H7 (cell line): ENCODE measurements around the gene RPS14. TPM values are rescaled to one million over a fixed set of nuclear protein-coding genes. Genes with fewer than 3 reads are reported as not detected.
"Not testable (repeated sequence)": the region's sequence is repeated elsewhere in the genome, so short reads cannot be mapped to it uniquely, and the experiment has no call there.

ENCODE experiments used
- DNase-seq: peaks from one replicate; pipeline ENCODE4 v3.0.0; 2012
- H3K27me3 ChIP-seq: 2 replicates; pipeline ENCODE4 v1.6.0; 2011; ENCODE audit warnings: mild to moderate bottlenecking, low read length; ENCODE audit not compliant: control insufficient read depth, insufficient read depth
- H3K36me3 ChIP-seq: replicated peaks from 2 replicates; pipeline ENCODE4 v1.5.1; 2011; ENCODE audit warnings: low read length; ENCODE audit not compliant: control insufficient read depth, insufficient read depth
- H3K4me3 ChIP-seq: 2 replicates; pipeline ENCODE4 v1.5.1; 2011; ENCODE audit warnings: low read depth, mild to moderate bottlenecking, control low read depth, low read length, moderate library complexity; ENCODE audit not compliant: insufficient read depth
- total RNA-seq: library from RNA; depleted of rRNA; stranded (reverse); fragments of >200 nt; shearing (Covaris generic); gene quantifications from 2 replicates; pipeline ENCODE4 v1.2.3, GENCODE V29; 2014

The RPS14 gene
- total RNA-seq, 1 experiment from 2014 or later = 3,255 TPM

DNA sequence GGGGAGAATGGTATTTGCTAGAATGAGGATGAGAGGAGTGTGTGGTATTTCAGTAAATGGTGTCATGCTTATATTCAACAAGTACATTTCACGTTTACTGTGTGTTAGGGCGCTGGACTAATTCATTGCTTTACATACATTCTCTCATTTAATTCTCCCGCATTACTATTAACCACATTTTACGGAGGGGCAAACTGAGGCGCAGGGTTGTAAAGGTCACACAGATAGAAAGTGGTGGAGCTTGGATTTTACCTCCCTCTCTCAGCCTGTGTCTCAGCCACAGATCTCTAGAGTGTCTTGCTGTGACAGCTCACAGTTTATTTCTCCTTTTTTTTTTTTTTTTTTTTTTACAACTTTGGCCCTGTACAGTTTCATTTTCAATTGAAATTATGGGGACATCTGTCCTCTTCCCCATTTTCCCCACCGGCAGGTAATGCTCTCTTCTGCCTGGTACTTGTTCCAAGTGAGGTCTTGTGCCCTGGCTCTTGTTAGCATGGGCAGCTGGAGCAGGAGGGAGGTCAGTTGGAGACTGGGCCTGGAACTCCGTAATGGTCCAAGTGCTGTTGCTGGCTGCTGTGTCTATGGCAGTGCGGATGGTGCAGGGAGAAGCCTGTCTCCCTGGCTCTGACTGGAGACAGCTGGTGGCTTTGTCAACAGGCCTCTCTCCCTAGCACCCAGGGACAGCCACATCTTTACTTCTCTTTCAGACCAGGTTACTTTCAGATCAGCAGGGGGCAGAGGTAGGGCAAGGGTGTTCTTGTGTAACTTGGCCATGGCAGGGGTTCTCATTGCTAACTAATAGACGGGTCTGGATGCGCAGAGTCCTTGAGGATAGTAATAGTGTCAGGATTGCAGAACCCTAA lies 37.9 kb upstream of the RPS14 start:
- no peak for DNase-seq
- no peaks in the 10 kb centered on the region for H3K36me3 ChIP-seq
- H3K4me3 ChIP-seq = peak overlapping the region; percentile 93
- no peaks in the 10 kb centered on the region for H3K27me3 ChIP-seq

- peak; percentile 96 for DNase-seq
- H3K36me3 ChIP-seq = no peaks in the 10 kb centered on the region
- H3K4me3 ChIP-seq = peak overlapping the region; percentile 93
- H3K27me3 ChIP-seq = no peaks in the 10 kb centered on the region
These were observed 37.1 kb upstream of the RPS14 start for GRCh38 chr5:150486402-150487198.

DNA sequence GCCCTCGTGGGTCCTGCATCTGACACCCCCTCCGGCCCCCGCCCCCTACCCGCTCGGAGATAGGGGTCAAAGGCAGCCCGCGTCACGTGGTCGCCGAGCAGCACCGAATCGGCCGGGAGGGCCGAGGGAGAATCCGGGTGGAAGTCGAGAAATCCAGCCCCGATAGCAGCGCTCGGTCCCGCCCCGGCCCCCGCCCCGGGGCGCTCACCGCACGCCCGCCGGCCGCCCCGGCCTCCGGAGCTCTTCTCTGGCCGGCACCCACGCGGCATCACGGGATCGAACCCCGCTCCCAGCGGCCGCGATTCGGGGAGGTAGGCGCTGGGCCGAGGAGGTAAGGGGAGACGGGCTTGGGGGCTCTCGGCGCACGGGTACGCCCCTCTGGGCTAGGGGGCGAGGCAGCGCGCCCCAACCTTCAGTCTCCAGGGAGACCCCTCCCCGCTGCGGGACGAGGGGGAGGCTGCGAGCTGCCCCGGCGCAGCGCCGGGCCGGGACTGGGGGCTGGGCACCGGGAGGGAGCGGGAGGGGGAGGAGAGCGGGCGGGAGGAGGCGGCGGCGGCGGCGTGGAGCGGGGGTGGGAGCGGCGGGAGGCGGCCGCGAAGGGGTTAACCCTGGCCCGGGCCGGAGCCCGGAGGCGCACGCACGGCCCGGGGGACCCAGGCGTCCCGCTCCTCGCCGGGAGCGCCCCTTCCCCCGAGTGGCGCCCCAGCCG lies 36.3 kb upstream of the RPS14 start:
- no peaks in the 10 kb centered on the region for H3K36me3 ChIP-seq
- peak; percentile 93 for DNase-seq
- H3K4me3 ChIP-seq = peak overlapping the region; percentile 93
- H3K27me3 ChIP-seq = no peaks in the 10 kb centered on the region

- no peaks in the 10 kb centered on the region for H3K27me3 ChIP-seq
- no peak for DNase-seq
- peak overlapping the region; percentile 93 for H3K4me3 ChIP-seq
- H3K36me3 ChIP-seq = no peaks in the 10 kb centered on the region
These were observed 35.6 kb upstream of the RPS14 start for GRCh38 chr5:150484964-150485692.

DNA sequence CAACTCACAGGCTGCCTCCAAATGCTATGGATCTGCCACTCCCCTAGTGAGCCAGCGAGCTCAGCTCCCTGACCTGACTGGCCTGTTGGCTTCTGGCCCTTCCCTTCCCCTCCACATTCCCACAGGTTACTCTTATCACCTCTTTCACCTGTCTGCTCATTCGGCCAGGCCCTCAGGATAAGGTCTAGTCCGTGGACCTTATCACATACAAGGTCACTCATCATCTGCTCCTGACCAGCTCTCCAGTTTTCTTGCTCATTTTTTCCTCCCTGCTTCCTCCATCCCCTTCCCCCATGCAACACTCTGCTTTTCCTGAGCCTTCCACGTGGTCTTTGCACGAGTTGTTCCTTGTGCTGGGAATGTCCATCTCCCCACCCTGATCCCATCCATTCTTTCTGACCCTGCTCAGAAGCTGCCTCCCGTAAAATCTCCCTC lies 32.5 kb upstream of the RPS14 start:
- Histone ChIP-seq H3K4me3 (no peak overlapping the region), H3K36me3 (no peaks in the 10 kb centered on the region), H3K27me3 (no peaks in the 10 kb centered on the region)
- no peak for DNase-seq

- H3K36me3 ChIP-seq = no peaks in the 10 kb centered on the region
- no peak overlapping the region for H3K4me3 ChIP-seq
- DNase-seq = no peak
- no peaks in the 10 kb centered on the region for H3K27me3 ChIP-seq
These were observed 32.1 kb upstream of the RPS14 start for GRCh38 chr5:150481708-150481965.

DNA sequence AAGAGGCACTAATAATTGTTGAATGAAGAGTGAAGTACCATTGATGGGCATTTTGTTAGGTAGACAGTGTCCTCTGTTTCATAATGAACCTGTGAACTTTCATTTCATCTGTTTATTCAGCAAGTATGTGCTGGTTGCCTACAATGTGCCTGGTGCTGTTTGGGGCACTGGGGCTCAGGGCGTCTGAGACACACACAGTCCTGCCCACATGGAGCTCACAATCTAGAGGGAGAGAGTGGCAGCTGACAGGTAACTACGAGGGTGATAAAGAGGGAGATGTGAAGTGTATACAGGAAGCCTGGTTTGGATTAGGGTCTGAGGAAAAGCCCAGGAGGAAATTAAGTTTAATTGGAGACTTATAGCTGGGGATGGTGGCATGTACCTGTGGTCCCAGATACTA lies 29.9 kb upstream of the RPS14 start:
- no peaks in the 10 kb centered on the region for H3K27me3 ChIP-seq
- no peak for DNase-seq
- H3K36me3 ChIP-seq = no peaks in the 10 kb centered on the region
- no peak overlapping the region for H3K4me3 ChIP-seq

DNA sequence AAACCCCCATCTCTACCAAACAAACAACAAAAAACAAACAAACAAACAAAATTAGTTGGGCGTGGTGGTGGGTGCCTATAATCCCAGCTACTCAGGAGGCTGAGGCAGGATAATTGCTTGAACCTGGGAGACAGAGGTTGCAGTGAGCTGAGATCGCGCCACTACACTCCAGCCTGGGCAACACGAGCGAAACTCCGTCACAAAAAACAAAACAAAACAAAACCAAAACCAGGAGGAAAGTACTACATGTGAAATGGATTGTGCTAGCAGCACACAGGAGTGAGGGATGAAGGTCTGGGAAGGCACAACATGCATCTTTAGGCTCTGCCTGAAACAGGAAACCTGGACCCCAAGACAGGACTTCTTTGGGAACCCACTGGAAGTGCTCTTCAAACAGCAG lies 27.0 kb upstream of the RPS14 start:
- H3K36me3 ChIP-seq, DNase-seq, H3K27me3 ChIP-seq, H3K4me3 ChIP-seq: not testable (repeated sequence)

- no peak overlapping the region for H3K4me3 ChIP-seq
- H3K36me3 ChIP-seq = no peaks in the 10 kb centered on the region
- no peaks in the 10 kb centered on the region for H3K27me3 ChIP-seq
- peak; percentile 80 for DNase-seq
These were observed 24.3 kb upstream of the RPS14 start for GRCh38 chr5:150473673-150474358.

GRCh38 chr5:150469718-150470469 lies 20.4 kb upstream of the RPS14 start:
- no peak for DNase-seq
- Histone ChIP-seq H3K4me3 (no peak overlapping the region), H3K36me3 (no peaks in the 10 kb centered on the region), H3K27me3 (no peaks in the 10 kb centered on the region)

DNA sequence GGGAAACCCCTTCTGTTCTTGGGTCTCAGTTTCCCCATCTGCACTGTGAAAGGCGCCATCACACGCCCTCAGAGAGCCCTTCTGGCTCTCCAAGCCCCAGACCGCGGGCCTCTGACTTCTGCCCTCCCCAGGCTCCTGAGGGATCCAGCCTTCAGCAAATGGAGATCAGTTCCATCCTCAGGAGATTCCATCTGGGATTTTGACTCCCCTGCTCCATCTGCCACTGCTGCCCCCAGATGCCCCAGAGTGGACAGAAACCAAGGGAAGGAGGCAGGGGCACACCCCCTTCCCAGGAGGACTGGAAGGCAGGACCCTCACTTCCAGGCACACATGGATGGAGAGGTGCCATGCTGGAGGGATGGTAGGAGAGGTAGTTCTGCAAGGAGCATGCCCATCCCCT lies 18.7 kb upstream of the RPS14 start:
- Histone ChIP-seq H3K36me3 (no peaks in the 10 kb centered on the region), H3K4me3 (no peak overlapping the region), H3K27me3 (no peaks in the 10 kb centered on the region)
- DNase-seq = no peak

DNA sequence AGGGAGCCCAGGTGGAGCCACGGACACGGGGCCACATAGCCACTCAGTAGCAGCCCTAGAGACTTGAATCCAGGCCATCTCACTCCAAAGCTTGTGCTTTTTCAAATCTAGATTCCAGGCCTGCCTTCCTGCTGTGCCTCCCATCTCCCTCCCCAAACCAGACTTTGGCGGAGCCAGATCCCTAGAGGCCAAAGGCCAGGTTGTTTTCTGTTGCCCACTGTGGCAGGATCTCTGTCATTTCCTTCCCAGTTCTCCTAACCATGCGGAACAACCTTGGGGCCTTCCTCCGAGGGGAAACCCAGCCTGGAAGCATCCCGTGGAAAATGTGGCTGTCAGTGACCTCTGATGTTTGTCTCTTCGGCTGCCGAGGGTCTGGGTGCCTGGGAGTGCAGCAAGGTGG lies 16.4 kb upstream of the RPS14 start:
- Histone ChIP-seq H3K36me3 (no peaks in the 10 kb centered on the region), H3K27me3 (no peaks in the 10 kb centered on the region), H3K4me3 (no peak overlapping the region)
- no peak for DNase-seq

GRCh38 chr5:150464554-150465012 lies 15.0 kb upstream of the RPS14 start:
- no peak for DNase-seq
- Histone ChIP-seq H3K4me3 (no peak overlapping the region), H3K27me3 (no peaks in the 10 kb centered on the region), H3K36me3 (no peaks in the 10 kb centered on the region)
